DND-41 (cell line): ENCODE data around the gene DKK2.

Experiments used
- EZH2 ChIP-seq: IDR thresholded peaks from 3 replicates; pipeline ENCODE4 v1.6.1; 2012; ENCODE audit warnings: borderline replicate concordance, low read depth, mild to moderate bottlenecking, moderate library complexity, low read length, inconsistent platforms; ENCODE audit not compliant: severe bottlenecking
- TF ChIP-seq, protein P1 (sequence below): IDR thresholded peaks from 2 replicates; pipeline ENCODE4 v1.5.1; 2012; ENCODE audit warnings: borderline replicate concordance, low read length, moderate library complexity, mild to moderate bottlenecking; ENCODE audit not compliant: poor library complexity, severe bottlenecking; ENCODE audit errors: extremely low read depth

DNA sequence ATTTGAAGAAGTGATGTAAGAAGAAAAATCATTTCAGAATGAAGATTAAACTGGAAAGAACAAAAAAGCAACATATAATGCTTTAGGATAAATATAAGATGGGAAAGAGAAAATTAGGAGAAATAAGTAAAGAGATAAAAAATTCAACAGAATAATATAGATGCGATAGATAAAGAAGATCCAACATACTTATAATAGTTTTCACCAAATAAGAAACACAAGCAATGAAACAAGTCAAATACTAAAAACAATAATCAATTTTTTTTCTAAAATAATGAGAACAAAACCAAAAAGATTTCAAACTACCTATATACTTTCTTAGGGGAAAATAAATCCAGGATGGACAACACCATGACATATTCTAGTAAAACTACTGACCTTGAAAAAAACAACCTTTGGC is 10.1 kb upstream of the DKK2 start:
- TF ChIP-seq, protein P1, sequence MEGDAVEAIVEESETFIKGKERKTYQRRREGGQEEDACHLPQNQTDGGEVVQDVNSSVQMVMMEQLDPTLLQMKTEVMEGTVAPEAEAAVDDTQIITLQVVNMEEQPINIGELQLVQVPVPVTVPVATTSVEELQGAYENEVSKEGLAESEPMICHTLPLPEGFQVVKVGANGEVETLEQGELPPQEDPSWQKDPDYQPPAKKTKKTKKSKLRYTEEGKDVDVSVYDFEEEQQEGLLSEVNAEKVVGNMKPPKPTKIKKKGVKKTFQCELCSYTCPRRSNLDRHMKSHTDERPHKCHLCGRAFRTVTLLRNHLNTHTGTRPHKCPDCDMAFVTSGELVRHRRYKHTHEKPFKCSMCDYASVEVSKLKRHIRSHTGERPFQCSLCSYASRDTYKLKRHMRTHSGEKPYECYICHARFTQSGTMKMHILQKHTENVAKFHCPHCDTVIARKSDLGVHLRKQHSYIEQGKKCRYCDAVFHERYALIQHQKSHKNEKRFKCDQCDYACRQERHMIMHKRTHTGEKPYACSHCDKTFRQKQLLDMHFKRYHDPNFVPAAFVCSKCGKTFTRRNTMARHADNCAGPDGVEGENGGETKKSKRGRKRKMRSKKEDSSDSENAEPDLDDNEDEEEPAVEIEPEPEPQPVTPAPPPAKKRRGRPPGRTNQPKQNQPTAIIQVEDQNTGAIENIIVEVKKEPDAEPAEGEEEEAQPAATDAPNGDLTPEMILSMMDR = no peak
- no peak for TF ChIP-seq EZH2
